K562 (cell line): ENCODE measurements around the gene TNFSF18. TPM values are rescaled to one million over a fixed set of nuclear protein-coding genes. Genes with fewer than 3 reads are reported as not detected.

ENCODE experiments used
- ATAC-seq: fragments of 200-7000 bp; cut with Tn5 transposase; 3 replicates; pipeline ENCODE4 v1.9.1; 2020; ENCODE audit warnings: moderate library complexity
- BruUV-seq: library from RNA; stranded (reverse); fragments of 400-500 nt; replicated peaks from 2 replicates; lab custom pipeline; 2021; lab: Mats Ljungman, UMichigan
- CTCF ChIA-PET: fragments of 300-600 bp; formaldehyde crosslinking; extraction: SDS; loops from one replicate; lab custom pipeline; 2021; ENCODE audit warnings: low intra/inter-chr PET ratio; lab: Yijun Ruan, JAX
- POLR2A ChIA-PET: fragments of 300-600, 350-650 bp; sonication (Branson Sonifier 250); formaldehyde crosslinking; extraction: SDS; loops from one replicate; lab custom pipeline; 2021; ENCODE audit warnings: antibody characterized with exemption, inconsistent platforms; lab: Yijun Ruan, JAX
- DNase-seq, 4 experiments: peaks; one replicate each; pipeline versions ENCODE4 v3.0.0 to v3.0.0-alpha.2; 2011 to 2018; ENCODE audit warnings: low spot score in 3 of 4, mixed read lengths in 3 of 4; ENCODE audit errors: extremely low read depth in 1 of 4
- FAIRE-seq: peaks from 2 replicates; lab custom pipeline; 2011; peaks lifted over from hg19 to GRCh38; lab: Jason Lieb, UNC
- H2AFZ ChIP-seq: 2 replicates; pipeline ENCODE4 v1.6.0; 2011; ENCODE audit warnings: low read depth, low read length, control low read depth, inconsistent platforms
- H3K27ac ChIP-seq: fragments of 200-600 bp; 3 replicates; pipeline ENCODE4 v1.8.0; 2011; ENCODE audit warnings: low read depth, mild to moderate bottlenecking, control low read depth, inconsistent platforms, low read length, moderate library complexity, mixed read lengths; ENCODE audit errors: extremely low read depth
- H3K27me3 ChIP-seq, 2 experiments: fragments of 300-600 bp in 1 of 2; 2 replicates in 1 of 2; 3 replicates in 1 of 2; pipeline versions ENCODE4 v1.6.0 to v1.8.0; 2011; ENCODE audit warnings: inconsistent platforms in 2 of 2, low read length in 2 of 2, mild to moderate bottlenecking in 1 of 2, mixed read lengths in 1 of 2, moderate library complexity in 1 of 2; ENCODE audit not compliant: control insufficient read depth in 2 of 2, insufficient read depth in 2 of 2
- H3K36me3 ChIP-seq: fragments of 300-600 bp; 3 replicates; pipeline ENCODE4 v1.8.0; 2011; ENCODE audit warnings: mild to moderate bottlenecking, low read length, inconsistent platforms; ENCODE audit not compliant: control insufficient read depth, insufficient read depth
- H3K4me1 ChIP-seq, 2 experiments: fragments of 200-600 bp in 1 of 2; replicated peaks in 1 of 2; 2 replicates in 1 of 2; 3 replicates in 1 of 2; pipeline versions ENCODE4 v1.5.1 to v1.8.0; 2011; ENCODE audit warnings: inconsistent platforms in 2 of 2, low read length in 2 of 2, mild to moderate bottlenecking in 1 of 2, mixed read lengths in 1 of 2, moderate library complexity in 1 of 2; ENCODE audit not compliant: control insufficient read depth in 2 of 2, insufficient read depth in 2 of 2
- H3K4me2 ChIP-seq: 2 replicates; pipeline ENCODE4 v1.6.1; 2011; ENCODE audit warnings: low read length, control low read depth, inconsistent platforms, mixed read lengths; ENCODE audit not compliant: insufficient read depth
- H3K4me3 ChIP-seq: fragments of 200-600 bp; sonication (generic), shearing (Covaris generic); 2 replicates; pipeline ENCODE4 v1.5.1; 2016; ENCODE audit warnings: control low read depth, inconsistent platforms
- H3K79me2 ChIP-seq: fragments of 200-600 bp; 3 replicates; pipeline ENCODE4 v1.8.0; 2011; ENCODE audit warnings: low read length, inconsistent platforms; ENCODE audit not compliant: control insufficient read depth, insufficient read depth
- H3K9ac ChIP-seq, 2 experiments: 2 replicates each; pipeline versions ENCODE4 v1.6.0 to v1.6.1; 2011; ENCODE audit warnings: low read depth in 2 of 2, low read length in 2 of 2, control low read depth in 1 of 2, inconsistent platforms in 1 of 2, mild to moderate bottlenecking in 1 of 2, mixed read lengths in 1 of 2; ENCODE audit not compliant: insufficient read depth in 1 of 2
- H3K9me1 ChIP-seq: one replicate; pipeline ENCODE4 v1.6.0; 2011; ENCODE audit warnings: inconsistent platforms, mild to moderate bottlenecking, low read length, moderate library complexity; ENCODE audit not compliant: control insufficient read depth, insufficient read depth
- H3K9me3 ChIP-seq: replicated peaks from 2 replicates; pipeline ENCODE4 v1.5.1; 2011; ENCODE audit warnings: low read depth, low read length, inconsistent platforms; ENCODE audit not compliant: control insufficient read depth, insufficient read depth
- H4K20me1 ChIP-seq: replicated peaks from 2 replicates; pipeline ENCODE4 v1.6.1; 2011; ENCODE audit warnings: low read length, inconsistent platforms, mixed read lengths; ENCODE audit not compliant: control insufficient read depth, insufficient read depth
- FIP1L1 ChIP-seq: fragments of 200-400 bp; formaldehyde crosslinking; IDR thresholded peaks from 2 replicates; pipeline ENCODE4 v1.6.1; 2018; ENCODE audit warnings: mild to moderate bottlenecking, low read depth, low read length; ENCODE audit not compliant: poor library complexity, severe bottlenecking
- FOXJ3 ChIP-seq: sonication (generic); formaldehyde crosslinking; IDR thresholded peaks from 2 replicates; pipeline ENCODE4 v1.4.0; 2020; ENCODE audit warnings: mild to moderate bottlenecking, missing genetic modification reagents
- HDGF ChIP-seq: fragments of 450-650 bp; IDR thresholded peaks from 2 replicates; pipeline ENCODE4 v1.6.1; 2016
- SIN3A ChIP-seq, 2 experiments: fragments of 150-350 bp in 1 of 2; IDR thresholded peaks; 2 replicates each; pipeline ENCODE4 v1.6.1; 2011 to 2016; ENCODE audit warnings: borderline replicate concordance in 2 of 2, low read depth in 2 of 2, low read length in 2 of 2, mild to moderate bottlenecking in 2 of 2, moderate library complexity in 2 of 2; ENCODE audit not compliant: control insufficient read depth in 1 of 2
- SNRNP70 ChIP-seq: fragments of 200-400 bp; formaldehyde crosslinking; optimal IDR thresholded peaks from 2 replicates; pipeline ENCODE3; 2017; ENCODE audit warnings: low read depth, low read length
- ZNF121 ChIP-seq: sonication (generic); formaldehyde crosslinking; conservative IDR thresholded peaks from 2 replicates; pipeline ENCODE4 v1.8.0; 2022; ENCODE audit warnings: missing genetic modification reagents
- ZNF146 ChIP-seq: IDR thresholded peaks from one replicate; pipeline ENCODE4 v1.6.1; 2018; ENCODE audit warnings: missing compliant biosample characterization; ENCODE audit not compliant: unreplicated experiment
- WGBS: fragments of 100-300 bp; shearing (Covaris generic); methylation state at CpG from one replicate; pipeline ENCODE4 v1.1.6; 2016; ENCODE audit warnings: low coverage, mixed read lengths; ENCODE audit not compliant: insufficient coverage; ENCODE audit errors: missing lambda C conversion rate; 5-methylcytosine and 5-hydroxymethylcytosine counted together
- in situ Hi-C: fragments of 300-500 bp; cut with MboI; formaldehyde crosslinking; loops from 4 replicates; pipeline ENCODE4 v1.15.0; 2018; ENCODE audit warnings: inconsistent platforms, mixed read lengths
- intact Hi-C: fragments of 100-400 bp; cut with micrococcal nuclease; formaldehyde crosslinking; loops from 2 replicates; pipeline ENCODE4 v1.14.2; 2022
- polyA plus RNA-seq, 8 experiments: library from polyadenylated mRNA; depleted of rRNA in 4 of 8; stranded (reverse) in 5 of 8; unstranded in 3 of 8; fragments of >200 nt; fragmentation: Nextera tagmentation in 2 of 8; fragmentation: Illumina TruSeq in 1 of 8; extraction: Ambion mirVana in 2 of 8; extraction: Trizol in 1 of 8; gene quantifications; 2 replicates each; pipeline versions ENCODE4 v1.2.1 to v1.2.3, GENCODE V29; 2011 to 2014; ENCODE audit warnings: inconsistent platforms in 1 of 8, missing spikeins in 1 of 8
- total RNA-seq, 7 experiments: library from RNA; depleted of rRNA in 6 of 7; stranded (reverse); fragments of >200 nt in 6 of 7; fragmentation: Illumina TruSeq in 2 of 7; extraction: Trizol in 2 of 7; gene quantifications; 2 replicates each; pipeline versions ENCODE4 v1.2.1 to v1.2.3, GENCODE V29; 2011 to 2021; ENCODE audit warnings: low replicate concordance in 1 of 7
- TF ChIP-seq, protein P1 (sequence below): fragments of 250-450 bp; sonication (Bioruptor Pico); IDR thresholded peaks from 2 replicates; pipeline ENCODE4 v1.5.0; 2020; ENCODE audit warnings: mild to moderate bottlenecking

The TNFSF18 gene
- total and polyA plus RNA-seq, 9 of the 15 experiments (the other 6 are each of a cell fraction or from before 2014, with no cell fraction given) = not detected

DNA sequence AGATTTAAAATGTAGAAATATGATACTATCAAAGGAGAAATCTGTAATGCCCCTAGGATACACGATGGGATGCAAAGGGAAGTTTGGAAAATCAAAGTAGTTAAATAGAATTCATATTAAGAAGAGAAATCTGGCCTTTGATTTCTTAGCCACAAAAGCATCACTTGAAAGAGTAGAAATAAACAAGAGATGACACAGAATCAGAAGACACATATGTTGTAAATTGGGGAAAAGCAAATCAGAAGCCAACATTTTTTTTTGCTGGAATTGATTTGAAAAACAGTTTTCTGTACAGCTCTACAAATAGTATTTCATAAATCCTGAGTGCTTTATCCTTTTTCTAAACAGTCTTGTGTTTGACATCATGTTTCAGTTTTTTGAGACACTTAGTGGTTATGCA lies 12.4 kb upstream of the TNFSF18 start:
- no peak for FAIRE-seq
- intact Hi-C loops = no loop called here
- no peak overlapping the region for H2AFZ ChIP-seq
- no peaks in the 10 kb centered on the region for H4K20me1 ChIP-seq
- H3K4me1 ChIP-seq = no peaks in the 10 kb centered on the region
- TF ChIP-seq ZNF121 (CRISPR knock-in tag) = no peak
- no peak for TF ChIP-seq SIN3A (IDR thresholded peaks at IDR 0.05; ENCODE audit: borderline replicate concordance in 2 of 2, control insufficient read depth in 1 of 2, low read depth in 2 of 2, low read length in 2 of 2)
- TF ChIP-seq SNRNP70 = no peak
- TF ChIP-seq ZNF146 = no peak
- no peak for TF ChIP-seq FIP1L1
- TF ChIP-seq FOXJ3 (CRISPR knock-in tag) = no peak
- no peak for TF ChIP-seq HDGF
- TF ChIP-seq, protein P1, sequence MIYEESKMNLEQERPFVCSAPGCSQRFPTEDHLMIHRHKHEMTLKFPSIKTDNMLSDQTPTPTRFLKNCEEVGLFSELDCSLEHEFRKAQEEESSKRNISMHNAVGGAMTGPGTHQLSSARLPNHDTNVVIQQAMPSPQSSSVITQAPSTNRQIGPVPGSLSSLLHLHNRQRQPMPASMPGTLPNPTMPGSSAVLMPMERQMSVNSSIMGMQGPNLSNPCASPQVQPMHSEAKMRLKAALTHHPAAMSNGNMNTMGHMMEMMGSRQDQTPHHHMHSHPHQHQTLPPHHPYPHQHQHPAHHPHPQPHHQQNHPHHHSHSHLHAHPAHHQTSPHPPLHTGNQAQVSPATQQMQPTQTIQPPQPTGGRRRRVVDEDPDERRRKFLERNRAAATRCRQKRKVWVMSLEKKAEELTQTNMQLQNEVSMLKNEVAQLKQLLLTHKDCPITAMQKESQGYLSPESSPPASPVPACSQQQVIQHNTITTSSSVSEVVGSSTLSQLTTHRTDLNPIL = no peak
- TF ChIP-seq, all 486 proteins: peak for 0
- Histone ChIP-seq H3K9me1 (no peaks in the 10 kb centered on the region), H3K4me2 (no peak overlapping the region), H3K27ac (no peak overlapping the region), H3K79me2 (no peaks in the 10 kb centered on the region), H3K9me3 (no peaks in the 10 kb centered on the region), H3K27me3 (no peaks in the 10 kb centered on the region), H3K36me3 (no peaks in the 10 kb centered on the region), H3K9ac (no peak overlapping the region), H3K4me3 (no peak overlapping the region)
- ATAC-seq (no peak), DNase-seq (no peak)
- ChIA-PET POLR2A (no interaction called here), CTCF (no interaction called here)
- BruUV-seq = no TSS peak
- in situ Hi-C loops = no loop called here
- WGBS = 5% methylated on average over 1 of the region's 1 CpG
